Panc1 (cell line): Measurements from ENCODE around the gene ABHD2. TPM values are rescaled to one million over a fixed set of nuclear protein-coding genes. Genes with fewer than 3 reads are reported as not detected.
A peak's percentile ranks its signal among the peaks of the same experiment; 100 is the strongest.

Experiments used
- ATAC-seq: fragments of 200-7000 bp; cut with Tn5 transposase; 2 replicates; pipeline ENCODE4 v1.9.1; 2020; ENCODE audit warnings: mild to moderate bottlenecking, moderate library complexity
- BruUV-seq: library from RNA; stranded (reverse); fragments of 400-500 nt; replicated peaks from 2 replicates; lab custom pipeline; 2021; lab: Mats Ljungman, UMichigan
- CTCF ChIA-PET: fragments of 300-600 bp; sonication (Branson Sonifier 250); formaldehyde crosslinking; loops from one replicate; lab custom pipeline; 2022; ENCODE audit warnings: antibody characterized with exemption; lab: Charles Lee
- POLR2A ChIA-PET: fragments of 300-600 bp; sonication (Branson Sonifier 250); formaldehyde crosslinking; loops from one replicate; lab custom pipeline; 2022; ENCODE audit warnings: antibody characterized with exemption; lab: Charles Lee
- DNase-seq: peaks from one replicate; pipeline ENCODE4 v3.0.0-alpha.2; 2010; ENCODE audit warnings: low read depth, low spot score
- H3K27ac ChIP-seq: 2 replicates; pipeline ENCODE4 v1.5.1; 2011; ENCODE audit warnings: mild to moderate bottlenecking, low read length, inconsistent platforms
- H3K27me3 ChIP-seq: fragments of 200-500 bp; sonication (Bioruptor generic); 2 replicates; pipeline ENCODE4 v1.6.0; 2014; ENCODE audit warnings: low read length, inconsistent platforms; ENCODE audit not compliant: control insufficient read depth, insufficient read depth
- H3K36me3 ChIP-seq: fragments of 200-500 bp; sonication (Bioruptor generic); 2 replicates; pipeline ENCODE4 v1.5.1; 2014; ENCODE audit warnings: inconsistent platforms, mild to moderate bottlenecking, low read length, moderate library complexity; ENCODE audit not compliant: control insufficient read depth, insufficient read depth
- H3K4me1 ChIP-seq: 2 replicates; pipeline ENCODE4 v1.5.1; 2011; ENCODE audit warnings: inconsistent platforms, mild to moderate bottlenecking, low read length, moderate library complexity; ENCODE audit not compliant: control insufficient read depth, insufficient read depth
- H3K4me3 ChIP-seq, 2 experiments: 2 replicates each; pipeline ENCODE4 v1.5.1; 2011 to 2012; ENCODE audit warnings: low read depth in 2 of 2, low read length in 2 of 2, mild to moderate bottlenecking in 2 of 2, inconsistent platforms in 1 of 2, moderate library complexity in 1 of 2
- H3K9me3 ChIP-seq: fragments of 200-500 bp; sonication (Bioruptor generic); 2 replicates; pipeline ENCODE4 v1.5.1; 2014; ENCODE audit warnings: low read depth, mild to moderate bottlenecking, inconsistent platforms, low read length, moderate library complexity; ENCODE audit not compliant: control insufficient read depth, insufficient read depth
- POLR2AphosphoS5 ChIP-seq: IDR thresholded peaks from 2 replicates; pipeline ENCODE4 v1.6.1; 2012; ENCODE audit warnings: mild to moderate bottlenecking, low read depth, low read length, moderate library complexity
- SIN3A ChIP-seq: IDR thresholded peaks from 2 replicates; pipeline ENCODE4 v1.6.1; 2012; ENCODE audit warnings: low read depth, mild to moderate bottlenecking, low read length, moderate library complexity, borderline replicate concordance; ENCODE audit not compliant: insufficient read depth
- TCF7L2 ChIP-seq: IDR thresholded peaks from 2 replicates; pipeline ENCODE4 v1.6.1; 2011; ENCODE audit warnings: mild to moderate bottlenecking, low read depth, low read length, inconsistent platforms
- in situ Hi-C: cut with HindIII; loops from 2 replicates; pipeline ENCODE4 v1.10.0; 2016; ENCODE audit warnings: low sequenced_read_pairs, low pct_unique_long_range_greater_than_20kb
- intact Hi-C: fragments of 100-400 bp; cut with micrococcal nuclease; formaldehyde crosslinking; loops from one replicate; pipeline ENCODE4 v1.10.0; 2022; ENCODE audit not compliant: unreplicated experiment
- total RNA-seq: library from RNA; stranded (reverse); gene quantifications from one replicate; pipeline ENCODE4 v1.2.1, GENCODE V29; 2021; ENCODE audit not compliant: unreplicated experiment
- TF ChIP-seq, protein P1 (sequence below): fragments of 450-650 bp; IDR thresholded peaks from 2 replicates; pipeline ENCODE4 v1.5.1; 2017; ENCODE audit warnings: mild to moderate bottlenecking
- TF ChIP-seq, protein P2 (sequence below), 2 experiments: IDR thresholded peaks; 2 replicates each; pipeline ENCODE4 v1.6.1; 2011 to 2012; ENCODE audit warnings: low read depth in 2 of 2, control low read depth in 1 of 2, low read length in 1 of 2, mild to moderate bottlenecking in 1 of 2, moderate library complexity in 1 of 2; ENCODE audit not compliant: insufficient read depth in 1 of 2

Gene ABHD2
- total RNA-seq, 1 experiment from 2014 or later = 95.0 TPM

DNA sequence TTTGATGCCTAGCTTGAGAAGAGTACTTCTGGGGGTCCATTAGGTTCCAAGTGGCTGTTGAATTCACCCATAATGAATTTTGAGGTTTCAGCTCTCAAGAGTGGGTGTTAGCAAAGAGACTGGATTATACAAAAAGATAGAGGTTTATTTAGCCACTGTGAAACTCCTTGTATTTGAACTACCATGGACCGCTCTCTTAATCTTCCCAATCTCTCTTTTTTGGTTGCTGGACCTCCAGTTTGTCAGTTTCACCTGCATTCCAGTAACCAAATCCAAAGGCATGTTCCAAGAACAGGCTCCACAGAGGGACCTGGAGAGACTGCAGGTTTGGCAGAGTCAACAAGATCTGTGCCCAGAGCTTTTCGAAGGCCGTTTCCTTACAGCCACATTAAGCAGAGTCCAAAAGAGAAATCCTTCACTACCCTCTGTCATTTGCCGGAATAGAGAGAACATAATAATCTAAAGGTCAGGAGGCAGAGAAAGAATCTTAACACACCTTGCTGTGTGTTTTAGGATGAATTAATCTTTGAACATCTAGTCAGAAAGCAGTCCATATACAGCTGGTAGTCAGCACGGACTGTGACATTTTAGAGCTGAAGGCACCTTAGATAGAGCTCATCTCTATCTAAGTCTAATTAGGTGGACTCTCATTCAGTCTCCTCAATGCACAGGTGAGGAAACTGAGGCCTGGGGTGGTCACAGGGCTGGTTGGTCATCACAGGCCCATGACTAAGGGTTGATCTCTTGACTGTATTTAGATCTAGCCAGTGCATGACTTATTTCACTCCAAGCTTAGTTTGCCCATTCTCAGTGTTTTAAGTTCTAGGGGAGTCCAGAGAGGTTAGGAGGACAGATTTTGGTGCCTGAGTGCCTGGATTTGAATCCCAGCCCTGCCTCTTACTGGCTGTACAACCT is 1.3 kb downstream of the ABHD2 start:
- peak overlapping the region; percentile 88 for H3K27ac ChIP-seq
- CTCF ChIA-PET = interaction anchor here (1.0 to 2.4 kb wide), 4 partner anchors 9 to 88 kb away, joined by 3 to 6 read pairs (median 4); no protein-coding TSS in a partner anchor
- TSS peak; percentile 57 for BruUV-seq
- TF ChIP-seq SIN3A = no peak
- no peak for TF ChIP-seq POLR2AphosphoS5
- TF ChIP-seq, protein P1, sequence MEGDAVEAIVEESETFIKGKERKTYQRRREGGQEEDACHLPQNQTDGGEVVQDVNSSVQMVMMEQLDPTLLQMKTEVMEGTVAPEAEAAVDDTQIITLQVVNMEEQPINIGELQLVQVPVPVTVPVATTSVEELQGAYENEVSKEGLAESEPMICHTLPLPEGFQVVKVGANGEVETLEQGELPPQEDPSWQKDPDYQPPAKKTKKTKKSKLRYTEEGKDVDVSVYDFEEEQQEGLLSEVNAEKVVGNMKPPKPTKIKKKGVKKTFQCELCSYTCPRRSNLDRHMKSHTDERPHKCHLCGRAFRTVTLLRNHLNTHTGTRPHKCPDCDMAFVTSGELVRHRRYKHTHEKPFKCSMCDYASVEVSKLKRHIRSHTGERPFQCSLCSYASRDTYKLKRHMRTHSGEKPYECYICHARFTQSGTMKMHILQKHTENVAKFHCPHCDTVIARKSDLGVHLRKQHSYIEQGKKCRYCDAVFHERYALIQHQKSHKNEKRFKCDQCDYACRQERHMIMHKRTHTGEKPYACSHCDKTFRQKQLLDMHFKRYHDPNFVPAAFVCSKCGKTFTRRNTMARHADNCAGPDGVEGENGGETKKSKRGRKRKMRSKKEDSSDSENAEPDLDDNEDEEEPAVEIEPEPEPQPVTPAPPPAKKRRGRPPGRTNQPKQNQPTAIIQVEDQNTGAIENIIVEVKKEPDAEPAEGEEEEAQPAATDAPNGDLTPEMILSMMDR = no peak
- TF ChIP-seq TCF7L2 = no peak
- TF ChIP-seq, protein P2, sequence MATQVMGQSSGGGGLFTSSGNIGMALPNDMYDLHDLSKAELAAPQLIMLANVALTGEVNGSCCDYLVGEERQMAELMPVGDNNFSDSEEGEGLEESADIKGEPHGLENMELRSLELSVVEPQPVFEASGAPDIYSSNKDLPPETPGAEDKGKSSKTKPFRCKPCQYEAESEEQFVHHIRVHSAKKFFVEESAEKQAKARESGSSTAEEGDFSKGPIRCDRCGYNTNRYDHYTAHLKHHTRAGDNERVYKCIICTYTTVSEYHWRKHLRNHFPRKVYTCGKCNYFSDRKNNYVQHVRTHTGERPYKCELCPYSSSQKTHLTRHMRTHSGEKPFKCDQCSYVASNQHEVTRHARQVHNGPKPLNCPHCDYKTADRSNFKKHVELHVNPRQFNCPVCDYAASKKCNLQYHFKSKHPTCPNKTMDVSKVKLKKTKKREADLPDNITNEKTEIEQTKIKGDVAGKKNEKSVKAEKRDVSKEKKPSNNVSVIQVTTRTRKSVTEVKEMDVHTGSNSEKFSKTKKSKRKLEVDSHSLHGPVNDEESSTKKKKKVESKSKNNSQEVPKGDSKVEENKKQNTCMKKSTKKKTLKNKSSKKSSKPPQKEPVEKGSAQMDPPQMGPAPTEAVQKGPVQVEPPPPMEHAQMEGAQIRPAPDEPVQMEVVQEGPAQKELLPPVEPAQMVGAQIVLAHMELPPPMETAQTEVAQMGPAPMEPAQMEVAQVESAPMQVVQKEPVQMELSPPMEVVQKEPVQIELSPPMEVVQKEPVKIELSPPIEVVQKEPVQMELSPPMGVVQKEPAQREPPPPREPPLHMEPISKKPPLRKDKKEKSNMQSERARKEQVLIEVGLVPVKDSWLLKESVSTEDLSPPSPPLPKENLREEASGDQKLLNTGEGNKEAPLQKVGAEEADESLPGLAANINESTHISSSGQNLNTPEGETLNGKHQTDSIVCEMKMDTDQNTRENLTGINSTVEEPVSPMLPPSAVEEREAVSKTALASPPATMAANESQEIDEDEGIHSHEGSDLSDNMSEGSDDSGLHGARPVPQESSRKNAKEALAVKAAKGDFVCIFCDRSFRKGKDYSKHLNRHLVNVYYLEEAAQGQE (IDR thresholded peaks at IDR 0.05; ENCODE audit: insufficient read depth in 1 of 2, low read depth in 2 of 2, low read length in 1 of 2) = no peak; a peak in 1 of 4 replicates
- DNase-seq (no peak), ATAC-seq (no peak)
- peaks cover 50% of the 10 kb centered on the region for H3K4me1 ChIP-seq
- intact Hi-C loops = no loop called here
- no peaks in the 10 kb centered on the region for H3K9me3 ChIP-seq
- POLR2A ChIA-PET = interaction anchor here (0.5 to 0.9 kb wide), 2 partner anchors 89 to 197 kb away, joined by 3 read pairs; no protein-coding TSS in a partner anchor
- H3K36me3 ChIP-seq = no peaks in the 10 kb centered on the region; the same call in 1 of the 2 replicates
- H3K4me3 ChIP-seq = peak overlapping the region; percentile 84
- in situ Hi-C loops = no loop called here
- H3K27me3 ChIP-seq = no peaks in the 10 kb centered on the region

DNA sequence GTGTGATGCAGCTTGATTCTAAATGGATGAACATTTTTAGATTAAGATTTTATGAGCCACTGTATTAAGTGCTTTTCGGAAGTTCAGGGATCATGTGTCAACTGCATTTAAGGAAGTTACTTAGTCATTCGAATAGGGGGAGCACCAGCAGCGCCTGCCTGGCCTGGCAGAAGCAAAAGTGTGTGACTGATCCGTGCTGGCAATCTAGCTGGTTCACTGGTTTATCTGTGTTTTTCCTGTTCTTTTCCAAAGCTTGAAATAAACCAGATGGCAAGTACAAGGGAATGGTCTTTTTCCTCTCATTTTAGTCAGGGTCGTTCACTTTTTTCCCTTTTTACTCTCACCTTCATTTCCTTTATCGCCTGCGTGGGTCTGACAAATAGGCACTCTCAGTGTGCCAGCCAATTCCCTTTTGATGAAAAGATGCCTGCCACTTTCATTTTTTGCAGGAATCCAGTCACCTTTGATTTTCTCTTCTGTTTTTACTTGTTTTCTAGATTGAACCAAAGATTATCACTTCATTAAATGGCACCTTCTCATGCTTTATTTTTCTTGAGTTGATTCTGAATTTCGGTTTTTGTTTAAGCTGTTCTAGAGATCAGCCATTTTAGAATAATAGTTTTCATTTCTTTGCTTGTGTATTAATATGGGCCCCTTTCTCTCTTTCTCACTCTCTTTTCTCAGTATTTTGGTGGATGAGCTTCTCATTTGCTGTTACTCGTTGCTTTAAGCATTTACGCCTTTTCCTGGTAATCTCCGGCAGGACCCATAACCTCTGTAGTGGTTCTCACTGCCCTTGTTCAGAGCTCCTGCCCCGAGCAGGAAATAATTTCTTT is 2.8 kb downstream of the ABHD2 start:
- Histone ChIP-seq H3K27me3 (no peaks in the 10 kb centered on the region), H3K36me3 (no peaks in the 10 kb centered on the region; the same call in 1 of the 2 replicates), H3K9me3 (no peaks in the 10 kb centered on the region), H3K4me3 (peak overlapping the region; percentile 29 to 54), H3K4me1 (peaks cover 63% of the 10 kb centered on the region), H3K27ac (peak overlapping the region; percentile 93)
- ChIA-PET POLR2A (interaction anchor here (0.5 to 1.1 kb wide), 2 partner anchors 19 to 268 kb away, joined by 4 to 17 read pairs; no protein-coding TSS in a partner anchor), CTCF (interaction anchor here (0.6 to 1.0 kb wide), 2 partner anchors 39 to 193 kb away, joined by 3 to 4 read pairs; no protein-coding TSS in a partner anchor)
- no peak for DNase-seq
- no peak for ATAC-seq
- in situ Hi-C loops = no loop called here
- TF ChIP-seq SIN3A (0 out of 2 replicates have a peak, but pooled peaks have one; percentile 39), TCF7L2 (no peak; the same call in 1 of the 2 replicates), POLR2AphosphoS5 (no peak; the same call in 1 of the 2 replicates)
- TF ChIP-seq, protein P2 (IDR thresholded peaks at IDR 0.05; ENCODE audit: insufficient read depth in 1 of 2, low read depth in 2 of 2, low read length in 1 of 2) = peak in 1 of 2 experiments; percentile 14; a peak in 1 of 4 replicates
- TF ChIP-seq, protein P1 = no peak; the same call in 1 of the 2 replicates
- intact Hi-C loops = no loop called here
- TSS peak; percentile 65 for BruUV-seq
